ENCODE measurements around the gene FRMPD2.
"Not testable (repeated sequence)": the region's sequence is repeated elsewhere in the genome, so short reads cannot be mapped to it uniquely, and the experiment has no call there.

FRMPD2 gene

GRCh38 chr10:48289501-48290238, 15.2 kb upstream of the FRMPD2 start:
- peak in 1 of 2 experiments; percentile 32 for DNase-seq (ENCODE audit: low read depth in 2 of 2)

GRCh38 chr10:48288661-48289060, 14.2 kb upstream of the FRMPD2 start:
- DNase-seq (ENCODE audit: low read depth in 2 of 2) = no peak

- DNase-seq (ENCODE audit: low read depth in 2 of 2) = no peak
Measured at GRCh38 chr10:48287417-48288391, 13.2 kb upstream of the FRMPD2 start.

- DNase-seq (ENCODE audit: low read depth in 2 of 2) = no peak
Measured at GRCh38 chr10:48286356-48286755, 11.9 kb upstream of the FRMPD2 start.

GRCh38 chr10:48285710-48286109, 11.2 kb upstream of the FRMPD2 start:
- no peak for DNase-seq (ENCODE audit: low read depth in 2 of 2)

GRCh38 chr10:48284811-48285210, 10.3 kb upstream of the FRMPD2 start:
- DNase-seq (ENCODE audit: low read depth in 2 of 2) = no peak

- no peak for DNase-seq (ENCODE audit: low read depth in 2 of 2)
Measured at GRCh38 chr10:48284002-48284546, 9.6 kb upstream of the FRMPD2 start.

GRCh38 chr10:48282829-48283228, 8.3 kb upstream of the FRMPD2 start:
- DNase-seq (ENCODE audit: low read depth in 2 of 2) = no peak

GRCh38 chr10:48281697-48282096, 7.2 kb upstream of the FRMPD2 start:
- DNase-seq (ENCODE audit: low read depth in 2 of 2) = not testable (repeated sequence)

GRCh38 chr10:48279081-48279751, 4.7 kb upstream of the FRMPD2 start:
- no peak for DNase-seq (ENCODE audit: low read depth in 2 of 2)

GRCh38 chr10:48277093-48277492, 2.6 kb upstream of the FRMPD2 start:
- no peak for DNase-seq (ENCODE audit: low read depth in 2 of 2)

GRCh38 chr10:48273741-48274140, 755 bp downstream of the FRMPD2 start:
- DNase-seq (ENCODE audit: low read depth in 2 of 2) = no peak

- no peak for DNase-seq (ENCODE audit: low read depth in 2 of 2)
Measured at GRCh38 chr10:48272682-48273081, 1.8 kb downstream of the FRMPD2 start.

GRCh38 chr10:48271047-48271730, 3.3 kb downstream of the FRMPD2 start:
- DNase-seq (ENCODE audit: low read depth in 2 of 2) = no peak

GRCh38 chr10:48266528-48266927, 8.0 kb downstream of the FRMPD2 start:
- no peak for DNase-seq (ENCODE audit: low read depth in 2 of 2)

- DNase-seq (ENCODE audit: low read depth in 2 of 2) = no peak
Measured at GRCh38 chr10:48258105-48258504, 16.4 kb downstream of the FRMPD2 start.

GRCh38 chr10:48257407-48257961, 17.0 kb downstream of the FRMPD2 start:
- no peak for DNase-seq (ENCODE audit: low read depth in 2 of 2)

GRCh38 chr10:48255722-48256121, 18.8 kb downstream of the FRMPD2 start:
- DNase-seq (ENCODE audit: low read depth in 2 of 2) = no peak

GRCh38 chr10:48254750-48255512, 19.6 kb downstream of the FRMPD2 start:
- DNase-seq (ENCODE audit: low read depth in 2 of 2) = no peak

- DNase-seq (ENCODE audit: low read depth in 2 of 2) = no peak
Measured at GRCh38 chr10:48253970-48254657, 20.4 kb downstream of the FRMPD2 start.

All from stimulated activated CD4-positive, alpha-beta T cell treated with anti-CD3 and anti-CD28 coated beads, Interleukin-12 subunit alpha, Interleukin-12 subunit beta, amount 100 ng/mL, for 24 hours (primary cell).